Measurements from ENCODE around the gene CCDC3. TPM values are rescaled to one million over a fixed set of nuclear protein-coding genes. Genes with fewer than 3 reads are reported as not detected.
"Not testable (repeated sequence)": the region's sequence is repeated elsewhere in the genome, so short reads cannot be mapped to it uniquely, and the experiment has no call there.

CCDC3 gene
- total and polyA plus RNA-seq, 2 of the 4 experiments (the other 2 are of a cell fraction), result 0.29 to 0.36 TPM

- Histone ChIP-seq H3K4me3 (ENCODE audit: insufficient read depth, low read depth, low read length) (no peak overlapping the region), H2BK120ac (ENCODE audit: low read depth, low read length) (no peak overlapping the region), H3K14ac (replicated peaks; ENCODE audit: low read depth, low read length) (no peak overlapping the region), H3K56ac (ENCODE audit: extremely low read depth, insufficient read depth, low read length) (no peak overlapping the region), H2AFZ (replicated peaks; ENCODE audit: low read length, poor library complexity) (no peak overlapping the region), H3K9ac (ENCODE audit: low read depth, low read length) (no peak overlapping the region), H2AK9ac (replicated peaks; ENCODE audit: low read depth, low read length, poor library complexity) (no peak overlapping the region), H2BK5ac (ENCODE audit: low read depth, low read length, poor library complexity, severe bottlenecking) (no peak overlapping the region), H3K79me1 (ENCODE audit: low read depth in 1 of 2, low read length in 2 of 2) (no peaks in the 10 kb centered on the region), H3K27me3 (ENCODE audit: control insufficient read depth, insufficient read depth, low read length) (peaks cover 11% of the 10 kb centered on the region; the same call in 1 of the 2 replicates), H3K4me1 (ENCODE audit: control insufficient read depth, insufficient read depth, low read length) (no peaks in the 10 kb centered on the region), H3K23ac (ENCODE audit: low read depth, low read length) (no peak overlapping the region), H3K4ac (ENCODE audit: low read depth, low read length) (no peak overlapping the region), H4K91ac (ENCODE audit: insufficient read depth, low read depth, low read length) (no peak overlapping the region), H2BK20ac (ENCODE audit: low read depth, low read length) (no peak overlapping the region), H4K5ac (ENCODE audit: low read depth, low read length) (no peak overlapping the region), H4K20me1 (ENCODE audit: insufficient read depth, low read length) (no peaks in the 10 kb centered on the region), H3K9me1 (ENCODE audit: insufficient read depth, low read length) (no peaks in the 10 kb centered on the region), H3K9me3 (ENCODE audit: control insufficient read depth, insufficient read depth, low read length) (no peaks in the 10 kb centered on the region), H3K4me2 (ENCODE audit: low read depth, low read length) (no peak overlapping the region), H3K36me3 (ENCODE audit: control insufficient read depth, insufficient read depth, low read length) (no peaks in the 10 kb centered on the region), H2BK15ac (ENCODE audit: low read depth, low read length) (no peak overlapping the region), H3K18ac (ENCODE audit: low read depth, low read length) (no peak overlapping the region), H2AK5ac (ENCODE audit: low read depth, low read length) (no peak overlapping the region), H4K8ac (ENCODE audit: low read depth in 2 of 2, low read length in 2 of 2) (no peak overlapping the region), H3K27ac (ENCODE audit: insufficient read depth, low read length) (no peak overlapping the region)
- BruUV-seq (replicated peaks), result no TSS peak
- DNase-seq, result no peak
- ATAC-seq (ENCODE audit: low read depth), result no peak
- TF ChIP-seq CHD1 (IDR thresholded peaks at IDR 0.05; ENCODE audit: low read depth, low read length) (no peak), RCOR1 (IDR thresholded peaks at IDR 0.05; ENCODE audit: insufficient replicate concordance, low read length) (no peak), BHLHE40 (IDR thresholded peaks at IDR 0.05; ENCODE audit: low read depth, low read length) (no peak), RFX5 (IDR thresholded peaks at IDR 0.05; ENCODE audit: low read depth, low read length) (no peak), USF2 (IDR thresholded peaks at IDR 0.05; ENCODE audit: low read depth, low read length) (no peak), NFE2L2 (IDR thresholded peaks at IDR 0.05; ENCODE audit: low read depth, low read length) (no peak)
- ChIA-PET CTCF (no interaction called here), POLR2A (ENCODE audit: unreplicated experiment) (no interaction called here)
- intact Hi-C loops (cut with micrococcal nuclease), result no loop called here
- in situ Hi-C loops (cut with MboI; ENCODE audit: low sequenced_read_pairs), result no loop called here
- 100% methylated on average over 1 of the region's 4 CpGs; no CpG with 5 or more reads in 1 of the 2 experiments for WGBS, 2 experiments (ENCODE audit: extremely low coverage in 2 of 2, insufficient read length in 1 of 2)
- dilution Hi-C loops (cut with HindIII; ENCODE audit: low sequenced_read_pairs, unreplicated experiment), result no loop called here
Measured at GRCh38 chr10:13036841-13037240, 35.3 kb upstream of the CCDC3 start.

DNA sequence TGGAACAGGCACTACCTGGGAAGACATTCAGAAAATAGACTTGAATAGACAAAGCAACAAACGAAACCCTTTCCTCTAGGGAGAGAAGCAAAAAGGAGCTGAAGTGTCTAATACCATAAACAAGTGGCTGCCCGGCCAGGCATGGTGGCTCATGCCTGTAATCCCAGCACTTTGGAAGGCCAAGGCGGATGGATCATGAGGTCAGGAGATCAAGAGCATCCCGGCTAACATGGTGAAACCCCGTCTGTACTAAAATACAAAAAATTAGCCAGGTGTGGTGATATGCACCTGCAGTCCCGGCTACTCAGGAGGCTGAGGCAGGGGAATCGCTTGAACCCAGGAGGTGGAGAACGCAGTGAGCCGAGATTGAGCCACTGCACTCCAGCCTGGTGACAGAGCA is 34.2 kb upstream of the CCDC3 start:
- H2BK5ac ChIP-seq (ENCODE audit: low read depth, low read length, poor library complexity, severe bottlenecking); in situ Hi-C loops (cut with MboI; ENCODE audit: low sequenced_read_pairs); POLR2A ChIA-PET (ENCODE audit: unreplicated experiment); H3K9ac ChIP-seq (ENCODE audit: low read depth, low read length); H2BK20ac ChIP-seq (ENCODE audit: low read depth, low read length); H2AFZ ChIP-seq (replicated peaks; ENCODE audit: low read length, poor library complexity); ATAC-seq (ENCODE audit: low read depth); H3K56ac ChIP-seq (ENCODE audit: extremely low read depth, insufficient read depth, low read length); H2AK5ac ChIP-seq (ENCODE audit: low read depth, low read length); H3K36me3 ChIP-seq (ENCODE audit: control insufficient read depth, insufficient read depth, low read length); H3K23ac ChIP-seq (ENCODE audit: low read depth, low read length); H3K18ac ChIP-seq (ENCODE audit: low read depth, low read length); H3K9me1 ChIP-seq (ENCODE audit: insufficient read depth, low read length); H3K27ac ChIP-seq (ENCODE audit: insufficient read depth, low read length); intact Hi-C loops (cut with micrococcal nuclease); H3K14ac ChIP-seq (replicated peaks; ENCODE audit: low read depth, low read length); H3K79me1 ChIP-seq (ENCODE audit: low read depth in 1 of 2, low read length in 2 of 2); H2BK120ac ChIP-seq (ENCODE audit: low read depth, low read length); H3K4me3 ChIP-seq (ENCODE audit: insufficient read depth, low read depth, low read length); dilution Hi-C loops (cut with HindIII; ENCODE audit: low sequenced_read_pairs, unreplicated experiment); H3K4ac ChIP-seq (ENCODE audit: low read depth, low read length); H3K4me2 ChIP-seq (ENCODE audit: low read depth, low read length); BruUV-seq (replicated peaks); H4K91ac ChIP-seq (ENCODE audit: insufficient read depth, low read depth, low read length); H4K5ac ChIP-seq (ENCODE audit: low read depth, low read length); H4K20me1 ChIP-seq (ENCODE audit: insufficient read depth, low read length); CTCF ChIA-PET; H3K9me3 ChIP-seq (ENCODE audit: control insufficient read depth, insufficient read depth, low read length); H3K4me1 ChIP-seq (ENCODE audit: control insufficient read depth, insufficient read depth, low read length); H2BK15ac ChIP-seq (ENCODE audit: low read depth, low read length); H2AK9ac ChIP-seq (replicated peaks; ENCODE audit: low read depth, low read length, poor library complexity); H4K8ac ChIP-seq (ENCODE audit: low read depth in 2 of 2, low read length in 2 of 2); DNase-seq: not testable (repeated sequence)
- peaks cover 11% of the 10 kb centered on the region; the same call in 1 of the 2 replicates for H3K27me3 ChIP-seq (ENCODE audit: control insufficient read depth, insufficient read depth, low read length)
- WGBS, 2 experiments (ENCODE audit: extremely low coverage in 2 of 2, insufficient read length in 1 of 2), result 80% methylated on average over 1 of the region's 9 CpGs; no CpG with 5 or more reads in 1 of the 2 experiments
